Mesendoderm (in vitro differentiated cells): ENCODE measurements around the gene ADSL. TPM values are rescaled to one million over a fixed set of nuclear protein-coding genes. Genes with fewer than 3 reads are reported as not detected.

Source experiments
- DNase-seq: peaks from one replicate; pipeline ENCODE4 v3.0.0; 2013
- H2AK5ac ChIP-seq: 2 replicates; pipeline ENCODE4 v1.6.1; 2013; ENCODE audit warnings: low read length, inconsistent platforms
- H2BK120ac ChIP-seq: 2 replicates; pipeline ENCODE4 v1.6.1; 2013; ENCODE audit warnings: low read depth, mild to moderate bottlenecking, low read length, moderate library complexity, mixed read lengths
- H2BK15ac ChIP-seq: replicated peaks from 2 replicates; pipeline ENCODE4 v1.6.1; 2013; ENCODE audit warnings: low read depth, mild to moderate bottlenecking, moderate library complexity
- H2BK5ac ChIP-seq: 2 replicates; pipeline ENCODE4 v1.6.1; 2013; ENCODE audit warnings: low read length, inconsistent platforms
- H3K18ac ChIP-seq: 2 replicates; pipeline ENCODE4 v1.6.1; 2013; ENCODE audit warnings: mild to moderate bottlenecking, low read length, mixed read lengths
- H3K23ac ChIP-seq: one replicate; pipeline ENCODE4 v1.6.1; 2013; ENCODE audit warnings: low read length
- H3K27ac ChIP-seq: 2 replicates; pipeline ENCODE4 v1.5.1; 2013; ENCODE audit warnings: low read depth, mild to moderate bottlenecking, inconsistent platforms, low read length, moderate library complexity
- H3K27me3 ChIP-seq: 2 replicates; pipeline ENCODE4 v1.6.1; 2013; ENCODE audit warnings: low read length, control low read depth, mild to moderate bottlenecking, inconsistent platforms; ENCODE audit not compliant: insufficient read depth, poor library complexity
- H3K36me3 ChIP-seq: 2 replicates; pipeline ENCODE4 v1.6.1; 2013; ENCODE audit warnings: low read length, inconsistent platforms; ENCODE audit not compliant: control insufficient read depth, insufficient read depth
- H3K4ac ChIP-seq: one replicate; pipeline ENCODE4 v1.6.1; 2013; ENCODE audit warnings: low read depth, mild to moderate bottlenecking, low read length, moderate library complexity
- H3K4me1 ChIP-seq: 2 replicates; pipeline ENCODE4 v1.6.1; 2013; ENCODE audit warnings: low read depth, low read length, inconsistent platforms; ENCODE audit not compliant: control insufficient read depth
- H3K4me2 ChIP-seq: 2 replicates; pipeline ENCODE4 v1.6.1; 2013; ENCODE audit warnings: low read length
- H3K4me3 ChIP-seq: 2 replicates; pipeline ENCODE4 v1.5.1; 2013; ENCODE audit warnings: mild to moderate bottlenecking, low read length
- H3K56ac ChIP-seq: one replicate; pipeline ENCODE4 v1.6.1; 2013; ENCODE audit warnings: low read length
- H3K79me1 ChIP-seq: 2 replicates; pipeline ENCODE4 v1.6.1; 2013; ENCODE audit warnings: low read length, inconsistent platforms
- H3K79me2 ChIP-seq: 2 replicates; pipeline ENCODE4 v1.6.1; 2013; ENCODE audit warnings: mild to moderate bottlenecking, low read length; ENCODE audit not compliant: control insufficient read depth, insufficient read depth
- H3K9ac ChIP-seq: 2 replicates; pipeline ENCODE4 v1.6.1; 2013; ENCODE audit warnings: low read length, inconsistent platforms
- H4K5ac ChIP-seq: one replicate; pipeline ENCODE4 v1.6.1; 2013; ENCODE audit warnings: low read length
- H4K8ac ChIP-seq: one replicate; pipeline ENCODE4 v1.6.1; 2013; ENCODE audit warnings: low read depth, mild to moderate bottlenecking, control low read depth, low read length, moderate library complexity
- WGBS: extraction: QIAGEN DNeasy Blood & Tissue Kit; methylation state at CpG from one replicate; pipeline ENCODE4 v1.1.7; 2013; ENCODE audit warnings: low lambda C conversion rate, missing lambda C conversion rate; ENCODE audit not compliant: insufficient coverage; ENCODE audit errors: extremely low coverage; 5-methylcytosine and 5-hydroxymethylcytosine counted together
- polyA plus RNA-seq, 2 experiments: library from polyadenylated mRNA; stranded (reverse); fragments of 200-250 nt; gene quantifications; one replicate each; pipeline ENCODE4 v1.2.3, GENCODE V29; 2013

Gene ADSL
- 161 TPM for polyA plus RNA-seq (2013, experiment 1 of 2)
- 161 TPM for polyA plus RNA-seq (2013, experiment 2 of 2)

- Histone ChIP-seq H3K4me1 (no peaks in the 10 kb centered on the region), H3K27me3 (no peaks in the 10 kb centered on the region), H3K4ac (peak within 1 kb of the TSS; percentile 57), H3K79me1 (peaks cover 3% of the 10 kb centered on the region), H3K23ac (no peak within 1 kb of the TSS), H3K36me3 (peaks cover 2% of the 10 kb centered on the region), H3K4me2 (peak within 1 kb of the TSS; percentile 60), H2BK15ac (no peak within 1 kb of the TSS), H3K27ac (peak within 1 kb of the TSS; percentile 75), H2BK5ac (no peak within 1 kb of the TSS), H2BK120ac (no peak within 1 kb of the TSS), H4K5ac (no peak within 1 kb of the TSS), H3K4me3 (peak within 1 kb of the TSS; percentile 83), H2AK5ac (no peak within 1 kb of the TSS), H4K8ac (no peak within 1 kb of the TSS), H3K9ac (peak within 1 kb of the TSS; percentile 86), H3K79me2 (peaks cover 26% of the 10 kb centered on the region), H3K18ac (peak within 1 kb of the TSS; percentile 72), H3K56ac (peak within 1 kb of the TSS; percentile 97)
- peak; percentile 94 for DNase-seq
- WGBS: no CpG with 5 or more reads among the region's 65 CpGs
These were observed at the start of gene ADSL for GRCh38 chr22:40346185-40347118. Gene ADSL (plus strand): TSS chr22:40346500. CDS start chr22:40346559, 59 bp downstream.

- no peak overlapping the region for H3K23ac ChIP-seq
- H3K79me1 ChIP-seq: no peaks in the 10 kb centered on the region
- H3K18ac ChIP-seq: no peak overlapping the region
- H3K36me3 ChIP-seq: peaks cover 4% of the 10 kb centered on the region
- no peak overlapping the region for H2BK15ac ChIP-seq
- no peak overlapping the region for H3K56ac ChIP-seq
- no peak overlapping the region for H3K4me3 ChIP-seq
- DNase-seq: no peak
- H2BK120ac ChIP-seq: no peak overlapping the region
- no peak overlapping the region for H3K27ac ChIP-seq
- H3K4me1 ChIP-seq: no peaks in the 10 kb centered on the region
- H3K4me2 ChIP-seq: no peak overlapping the region
- H2BK5ac ChIP-seq: no peak overlapping the region
- no peak overlapping the region for H3K9ac ChIP-seq
- no peak overlapping the region for H4K8ac ChIP-seq
- H4K5ac ChIP-seq: no peak overlapping the region
- no peak overlapping the region for H2AK5ac ChIP-seq
- H3K79me2 ChIP-seq: no peaks in the 10 kb centered on the region
- H3K27me3 ChIP-seq: no peaks in the 10 kb centered on the region
- H3K4ac ChIP-seq: no peak overlapping the region
These were observed 46.0 kb upstream of the ADSL start for GRCh38 chr22:40300316-40300715.

- Histone ChIP-seq H3K27me3 (no peaks in the 10 kb centered on the region), H4K8ac (no peak overlapping the region), H3K9ac (no peak overlapping the region), H3K79me2 (no peaks in the 10 kb centered on the region), H3K4ac (no peak overlapping the region), H2BK5ac (no peak overlapping the region), H3K18ac (no peak overlapping the region), H3K4me3 (no peak overlapping the region), H4K5ac (no peak overlapping the region), H3K79me1 (no peaks in the 10 kb centered on the region), H2BK15ac (no peak overlapping the region), H3K27ac (no peak overlapping the region), H3K4me1 (no peaks in the 10 kb centered on the region), H3K4me2 (no peak overlapping the region), H3K56ac (no peak overlapping the region), H2BK120ac (no peak overlapping the region), H2AK5ac (no peak overlapping the region), H3K36me3 (peaks cover 4% of the 10 kb centered on the region), H3K23ac (no peak overlapping the region)
- no CpG with 5 or more reads among the region's 11 CpGs for WGBS
- no peak for DNase-seq
These were observed 45.2 kb upstream of the ADSL start for GRCh38 chr22:40300884-40301672.

GRCh38 chr22:40302149-40302548, 44.2 kb upstream of the ADSL start:
- H2AK5ac ChIP-seq: no peak overlapping the region
- H3K4me2 ChIP-seq: no peak overlapping the region
- no peaks in the 10 kb centered on the region for H3K27me3 ChIP-seq
- H2BK5ac ChIP-seq: no peak overlapping the region
- no peaks in the 10 kb centered on the region for H3K79me2 ChIP-seq
- H3K56ac ChIP-seq: no peak overlapping the region
- H3K4ac ChIP-seq: no peak overlapping the region
- no peaks in the 10 kb centered on the region for H3K4me1 ChIP-seq
- no peak overlapping the region for H3K27ac ChIP-seq
- no peak for DNase-seq
- no peak overlapping the region for H3K23ac ChIP-seq
- H2BK15ac ChIP-seq: no peak overlapping the region
- no peaks in the 10 kb centered on the region for H3K79me1 ChIP-seq
- WGBS: no CpG with 5 or more reads among the region's 11 CpGs
- no peak overlapping the region for H2BK120ac ChIP-seq
- H4K8ac ChIP-seq: no peak overlapping the region
- no peak overlapping the region for H4K5ac ChIP-seq
- peaks cover 4% of the 10 kb centered on the region for H3K36me3 ChIP-seq
- no peak overlapping the region for H3K9ac ChIP-seq
- no peak overlapping the region for H3K18ac ChIP-seq
- no peak overlapping the region for H3K4me3 ChIP-seq

GRCh38 chr22:40305625-40306024, 40.7 kb upstream of the ADSL start:
- no CpG with 5 or more reads among the region's 5 CpGs for WGBS

More at GRCh38 chr22:40305625-40306024, 40.7 kb upstream of the ADSL start:
- DNase-seq: no peak
- H2AK5ac ChIP-seq: no peak overlapping the region
- peaks cover 2% of the 10 kb centered on the region for H3K36me3 ChIP-seq
- H2BK15ac ChIP-seq: no peak overlapping the region
- H3K23ac ChIP-seq: no peak overlapping the region
- H3K79me1 ChIP-seq: no peaks in the 10 kb centered on the region
- H3K18ac ChIP-seq: no peak overlapping the region
- H3K4me1 ChIP-seq: no peaks in the 10 kb centered on the region
- H3K9ac ChIP-seq: no peak overlapping the region
- H4K8ac ChIP-seq: no peak overlapping the region
- no peak overlapping the region for H2BK120ac ChIP-seq
- H3K56ac ChIP-seq: no peak overlapping the region
- H3K79me2 ChIP-seq: no peaks in the 10 kb centered on the region
- H3K27ac ChIP-seq: no peak overlapping the region
- H4K5ac ChIP-seq: no peak overlapping the region
- H3K4me3 ChIP-seq: no peak overlapping the region
- no peak overlapping the region for H3K4me2 ChIP-seq
- no peak overlapping the region for H2BK5ac ChIP-seq
- H3K27me3 ChIP-seq: no peaks in the 10 kb centered on the region
- H3K4ac ChIP-seq: no peak overlapping the region
